ENCODE results near the gene TCEA3. TPM values are rescaled to one million over a fixed set of nuclear protein-coding genes. Genes with fewer than 3 reads are reported as not detected.
A peak's percentile ranks its signal among the peaks of the same experiment; 100 is the strongest.

Gene TCEA3
- total RNA-seq, 2 experiments from 2014 or later, result 11.4 to 12.1 TPM

- CTCF ChIA-PET, result no interaction called here
- H3K4me1 Mint-ChIP-seq (ENCODE audit: low read depth), result peaks cover 27% of the 10 kb centered on the region
- no peaks in the 10 kb centered on the region for H3K9me3 Mint-ChIP-seq (ENCODE audit: insufficient read depth)
- ATAC-seq (no peak), DNase-seq (no peak)
- peaks cover 28% of the 10 kb centered on the region for H3K27me3 Mint-ChIP-seq (ENCODE audit: low read depth)
- no peaks in the 10 kb centered on the region for H3K36me3 Mint-ChIP-seq (ENCODE audit: low read depth)
- H3K27ac Mint-ChIP-seq, result no peak overlapping the region
- POLR2A ChIA-PET, result no interaction called here
- H3K4me3 Mint-ChIP-seq, result no peak overlapping the region
These were observed 2.3 kb upstream of the TCEA3 start for GRCh38 chr1:23426828-23427227.

- no peak overlapping the region for H3K27ac Mint-ChIP-seq
These were observed 596 bp upstream of the TCEA3 start for GRCh38 chr1:23425193-23425494.

GRCh38 chr1:23423415-23424292, 894 bp downstream of the TCEA3 start:
- ChIA-PET CTCF (interaction anchor here (2.3 to 3.2 kb wide), 2 partner anchors 19 to 116 kb away, joined by 7 to 21 read pairs; no protein-coding TSS in a partner anchor), POLR2A (interaction anchor here (0.6 kb wide), 1 partner anchor 15 kb away, joined by 5 read pairs; no protein-coding TSS in a partner anchor)
- Mint-ChIP-seq H3K27ac (peak overlapping the region; percentile 74), H3K4me1 (ENCODE audit: low read depth) (peaks cover 39% of the 10 kb centered on the region), H3K27me3 (ENCODE audit: low read depth) (peaks cover 28% of the 10 kb centered on the region), H3K9me3 (ENCODE audit: insufficient read depth) (no peaks in the 10 kb centered on the region), H3K36me3 (ENCODE audit: low read depth) (no peaks in the 10 kb centered on the region), H3K4me3 (peak overlapping the region; percentile 78)
- DNase-seq (no peak), ATAC-seq (no peak)

More at GRCh38 chr1:23425193-23425494, 596 bp upstream of the TCEA3 start:
- Mint-ChIP-seq H3K4me3 (peak overlapping the region; percentile 78), H3K36me3 (ENCODE audit: low read depth) (no peaks in the 10 kb centered on the region), H3K9me3 (ENCODE audit: insufficient read depth) (no peaks in the 10 kb centered on the region), H3K27me3 (ENCODE audit: low read depth) (peaks cover 28% of the 10 kb centered on the region), H3K4me1 (ENCODE audit: low read depth) (peaks cover 33% of the 10 kb centered on the region)
- ChIA-PET CTCF (no interaction called here), POLR2A (no interaction called here)
- ATAC-seq (no peak), DNase-seq (no peak)

DNA sequence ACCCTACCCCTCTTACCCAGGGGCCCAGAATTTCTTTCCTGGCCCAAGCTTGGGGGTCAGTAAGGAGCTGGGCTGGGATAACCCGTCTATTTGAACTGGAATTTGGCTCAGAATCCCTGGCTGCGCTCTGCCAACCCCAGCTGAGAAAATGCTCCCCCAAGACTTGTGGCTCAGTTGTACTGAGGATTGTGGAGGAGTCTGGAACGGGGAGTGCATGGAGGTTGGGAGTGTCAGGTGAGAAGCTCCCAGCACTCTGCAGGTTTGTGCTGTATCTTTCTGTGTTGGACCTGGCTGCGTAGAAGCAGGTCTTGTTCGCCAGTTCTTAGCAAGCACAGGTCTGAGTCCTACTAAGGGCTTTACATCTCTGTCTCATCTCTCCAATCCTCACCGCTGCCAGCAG, 1.6 kb downstream of the TCEA3 start:
- ChIA-PET POLR2A (interaction anchor here (1.7 kb wide), 1 partner anchor 79 kb away, joined by 12 read pairs; the partner anchor contains the start of gene HNRNPR), CTCF (interaction anchor here (0.6 to 3.2 kb wide), 7 partner anchors 19 to 225 kb away, joined by 3 to 21 read pairs (median 6); partner anchors contain the start of gene E2F2)
- DNase-seq (no peak), ATAC-seq (no peak)
- Mint-ChIP-seq H3K27ac (peak overlapping the region; percentile 74), H3K36me3 (ENCODE audit: low read depth) (no peaks in the 10 kb centered on the region), H3K4me3 (peak overlapping the region; percentile 78), H3K27me3 (ENCODE audit: low read depth) (peaks cover 27% of the 10 kb centered on the region), H3K9me3 (ENCODE audit: insufficient read depth) (no peaks in the 10 kb centered on the region), H3K4me1 (ENCODE audit: low read depth) (peaks cover 39% of the 10 kb centered on the region)

DNA sequence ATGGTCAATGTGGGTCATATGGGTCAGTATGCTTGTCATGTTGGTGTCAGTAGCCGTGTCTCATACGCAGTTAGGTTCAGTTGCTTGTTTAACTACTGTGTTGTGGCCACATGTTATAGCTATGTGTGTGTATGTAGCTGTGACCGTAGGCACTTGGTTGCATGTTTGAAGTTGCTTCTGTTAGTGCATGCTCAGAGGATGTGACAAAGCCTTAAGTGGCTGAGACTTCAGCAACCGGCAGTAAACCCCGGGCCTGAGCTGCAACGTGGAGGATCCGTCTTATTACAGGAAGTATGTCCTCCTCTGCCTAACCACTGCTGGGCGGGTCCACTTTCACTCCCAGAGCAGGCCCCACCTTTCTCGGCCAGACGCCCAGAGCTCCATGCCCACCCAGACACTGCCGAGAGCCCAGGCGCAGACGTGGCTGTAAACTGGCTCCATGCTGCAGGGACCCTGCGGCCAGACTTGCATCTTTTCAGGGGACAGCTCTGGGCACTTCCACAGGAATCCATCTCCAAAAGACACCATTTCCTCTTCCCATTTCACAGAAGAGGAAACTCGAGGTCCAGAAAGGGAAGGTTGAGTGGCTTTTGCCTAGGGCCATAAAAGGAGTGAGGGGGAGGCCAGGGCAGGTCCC, 2.2 kb downstream of the TCEA3 start:
- Mint-ChIP-seq H3K27ac (peak overlapping the region; percentile 74), H3K27me3 (ENCODE audit: low read depth) (peaks cover 25% of the 10 kb centered on the region), H3K9me3 (ENCODE audit: insufficient read depth) (no peaks in the 10 kb centered on the region), H3K4me1 (ENCODE audit: low read depth) (peaks cover 39% of the 10 kb centered on the region), H3K4me3 (peak overlapping the region; percentile 78), H3K36me3 (ENCODE audit: low read depth) (no peaks in the 10 kb centered on the region)
- POLR2A ChIA-PET, result interaction anchor here (1.4 to 1.7 kb wide), 2 partner anchors 78 to 269 kb away, joined by 3 to 12 read pairs; partner anchors contain the start of genes HNRNPR and RPL11
- CTCF ChIA-PET, result interaction anchor here (0.6 to 3.2 kb wide), 8 partner anchors 18 to 225 kb away, joined by 3 to 21 read pairs (median 5); partner anchors contain the start of gene E2F2
- DNase-seq (peak; percentile 83), ATAC-seq (peak; percentile 84)

DNA sequence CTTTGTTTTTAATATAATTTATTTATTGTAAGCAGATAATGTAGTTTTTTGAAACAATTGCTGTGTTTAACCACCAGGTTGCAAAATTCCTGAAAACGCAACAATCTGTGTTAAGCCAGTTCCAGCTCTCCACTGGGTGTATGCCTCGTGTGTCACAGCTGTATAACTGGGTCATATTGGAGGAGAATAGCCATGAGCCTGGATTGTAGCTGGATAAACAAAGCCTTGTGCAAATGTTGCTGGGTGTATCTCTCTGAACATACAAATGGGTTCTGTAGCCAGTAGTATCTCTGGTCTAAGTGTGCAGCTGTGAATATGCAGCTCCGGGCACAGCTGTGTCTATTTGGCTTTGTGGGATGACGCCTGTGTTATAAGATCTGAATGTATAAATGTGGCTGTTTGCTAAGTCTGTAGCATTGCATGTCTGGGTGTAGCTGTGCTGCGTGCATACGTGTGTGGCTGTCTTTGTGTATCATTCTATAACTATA, 2.8 kb downstream of the TCEA3 start:
- Mint-ChIP-seq H3K9me3 (ENCODE audit: insufficient read depth) (no peaks in the 10 kb centered on the region), H3K4me3 (no peak overlapping the region), H3K36me3 (ENCODE audit: low read depth) (no peaks in the 10 kb centered on the region), H3K27me3 (ENCODE audit: low read depth) (peaks cover 25% of the 10 kb centered on the region), H3K4me1 (ENCODE audit: low read depth) (peaks cover 39% of the 10 kb centered on the region), H3K27ac (peak overlapping the region; percentile 74)
- DNase-seq (no peak), ATAC-seq (no peak)
- CTCF ChIA-PET, result interaction anchor here (0.8 to 3.2 kb wide), 6 partner anchors 18 to 226 kb away, joined by 3 to 21 read pairs (median 6); partner anchors contain the start of gene E2F2
- POLR2A ChIA-PET, result interaction anchor here (1.4 to 1.7 kb wide), 2 partner anchors 78 to 270 kb away, joined by 3 to 12 read pairs; partner anchors contain the start of genes HNRNPR and RPL11

DNA sequence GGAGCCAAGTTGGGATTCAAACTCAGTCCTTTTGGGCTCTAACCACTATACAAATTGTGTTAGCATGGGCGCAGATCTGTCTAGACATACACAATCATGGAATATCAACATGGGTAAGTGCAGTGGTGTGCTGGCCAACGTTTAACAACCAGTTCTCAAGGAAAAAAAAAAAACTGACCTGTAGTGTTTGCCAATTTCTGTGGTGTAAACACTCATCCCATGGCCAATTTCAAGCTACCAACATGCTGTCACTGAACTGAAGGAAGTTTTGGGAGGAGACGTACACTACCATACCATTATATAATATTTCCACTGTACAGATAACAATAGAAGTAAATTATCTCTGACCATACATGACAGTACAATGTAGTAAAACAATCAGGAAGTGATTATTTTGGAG, 3.2 kb downstream of the TCEA3 start:
- CTCF ChIA-PET, result interaction anchor here (0.8 to 3.2 kb wide), 5 partner anchors 17 to 216 kb away, joined by 4 to 21 read pairs (median 6); partner anchors contain the start of gene E2F2
- H3K4me3 Mint-ChIP-seq, result no peak overlapping the region
- no peak for DNase-seq
- peak overlapping the region; percentile 14 for H3K27ac Mint-ChIP-seq
- no peaks in the 10 kb centered on the region for H3K9me3 Mint-ChIP-seq (ENCODE audit: insufficient read depth)
- POLR2A ChIA-PET, result interaction anchor here (1.4 to 1.7 kb wide), 2 partner anchors 77 to 270 kb away, joined by 3 to 12 read pairs; partner anchors contain the start of genes HNRNPR and RPL11
- no peak for ATAC-seq
- peaks cover 39% of the 10 kb centered on the region for H3K4me1 Mint-ChIP-seq (ENCODE audit: low read depth)
- no peaks in the 10 kb centered on the region for H3K36me3 Mint-ChIP-seq (ENCODE audit: low read depth)
- peaks cover 20% of the 10 kb centered on the region for H3K27me3 Mint-ChIP-seq (ENCODE audit: low read depth)

DNA sequence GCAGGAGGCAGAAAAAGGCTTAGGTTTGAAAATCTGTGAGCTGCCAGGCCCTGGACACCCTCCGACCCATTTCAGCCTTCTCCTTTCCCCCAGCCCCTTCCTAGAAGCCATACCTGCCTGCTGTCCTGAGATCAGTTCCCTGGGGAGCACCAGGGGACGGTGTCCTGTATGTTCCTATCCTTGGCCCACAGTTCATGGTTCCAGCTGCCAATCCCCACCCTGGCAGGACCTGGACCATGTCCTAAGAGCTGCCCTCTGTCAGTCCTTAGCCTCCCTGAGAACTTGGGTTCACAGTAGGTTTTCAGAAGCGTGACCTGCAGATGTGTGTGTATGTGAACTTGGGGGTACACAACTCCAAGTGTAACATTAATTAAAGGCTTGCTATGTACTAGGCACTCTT, 3.8 kb downstream of the TCEA3 start:
- ChIA-PET POLR2A (no interaction called here), CTCF (no interaction called here)
- Mint-ChIP-seq H3K4me1 (ENCODE audit: low read depth) (peaks cover 39% of the 10 kb centered on the region), H3K36me3 (ENCODE audit: low read depth) (no peaks in the 10 kb centered on the region), H3K27ac (no peak overlapping the region), H3K4me3 (no peak overlapping the region), H3K9me3 (ENCODE audit: insufficient read depth) (no peaks in the 10 kb centered on the region), H3K27me3 (ENCODE audit: low read depth) (peaks cover 14% of the 10 kb centered on the region)
- DNase-seq (no peak), ATAC-seq (no peak)

DNA sequence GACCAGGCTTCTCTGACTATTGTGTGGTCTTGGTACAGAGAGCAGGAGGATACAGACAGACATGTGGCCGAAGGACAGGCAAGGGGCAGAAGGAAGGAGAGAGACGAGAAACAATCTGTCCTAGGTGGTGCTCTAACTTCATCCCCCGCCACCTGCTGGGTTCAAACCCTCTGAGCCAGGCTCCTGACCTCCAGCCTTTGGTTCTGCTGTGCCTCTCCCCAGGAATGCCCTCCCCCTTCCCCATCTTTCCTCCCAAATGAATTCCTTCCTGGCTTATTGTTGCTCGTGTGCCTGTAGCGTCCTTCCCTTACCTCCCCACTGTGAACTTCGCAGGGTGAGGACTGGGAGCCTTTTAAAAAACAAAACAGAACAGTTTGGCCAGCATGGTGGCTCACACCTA, 5.4 kb downstream of the TCEA3 start:
- H3K4me3 Mint-ChIP-seq, result no peak overlapping the region
- DNase-seq, result no peak
- ChIA-PET CTCF (interaction anchor here (0.6 kb wide), 1 partner anchor 78 kb away, joined by 3 read pairs; no protein-coding TSS in a partner anchor), POLR2A (no interaction called here)
- no peaks in the 10 kb centered on the region for H3K9me3 Mint-ChIP-seq (ENCODE audit: insufficient read depth)
- H3K27ac Mint-ChIP-seq, result no peak overlapping the region
- H3K36me3 Mint-ChIP-seq (ENCODE audit: low read depth), result no peaks in the 10 kb centered on the region
- H3K4me1 Mint-ChIP-seq (ENCODE audit: low read depth), result peaks cover 33% of the 10 kb centered on the region
- peaks cover 9% of the 10 kb centered on the region for H3K27me3 Mint-ChIP-seq (ENCODE audit: low read depth)
- ATAC-seq, result no peak

DNA sequence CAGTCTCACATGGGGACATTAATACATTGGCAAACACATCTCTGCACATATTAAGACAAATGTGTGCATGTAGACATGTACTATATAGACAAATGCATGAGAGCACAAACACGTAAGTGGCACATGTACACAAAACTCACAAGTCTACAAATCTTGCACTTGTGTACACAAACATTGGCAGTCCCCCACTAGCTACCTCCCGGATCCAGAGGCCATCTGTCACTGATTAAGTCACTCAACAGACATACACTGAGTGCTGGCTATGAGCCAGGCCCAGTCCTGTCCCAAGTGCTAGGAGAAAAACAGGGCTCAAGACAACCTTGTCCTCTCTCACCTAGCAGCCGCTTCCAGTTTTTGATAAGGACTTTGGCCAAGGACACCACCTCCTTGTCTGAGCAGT, 7.0 kb downstream of the TCEA3 start:
- H3K27ac Mint-ChIP-seq, result no peak overlapping the region
- H3K4me3 Mint-ChIP-seq, result no peak overlapping the region
- peaks cover 19% of the 10 kb centered on the region for H3K4me1 Mint-ChIP-seq (ENCODE audit: low read depth)
- H3K27me3 Mint-ChIP-seq (ENCODE audit: low read depth), result no peaks in the 10 kb centered on the region
- no peak for ATAC-seq
- ChIA-PET POLR2A (no interaction called here), CTCF (no interaction called here)
- no peak for DNase-seq
- no peaks in the 10 kb centered on the region for H3K9me3 Mint-ChIP-seq (ENCODE audit: insufficient read depth)
- no peaks in the 10 kb centered on the region for H3K36me3 Mint-ChIP-seq (ENCODE audit: low read depth)

DNA sequence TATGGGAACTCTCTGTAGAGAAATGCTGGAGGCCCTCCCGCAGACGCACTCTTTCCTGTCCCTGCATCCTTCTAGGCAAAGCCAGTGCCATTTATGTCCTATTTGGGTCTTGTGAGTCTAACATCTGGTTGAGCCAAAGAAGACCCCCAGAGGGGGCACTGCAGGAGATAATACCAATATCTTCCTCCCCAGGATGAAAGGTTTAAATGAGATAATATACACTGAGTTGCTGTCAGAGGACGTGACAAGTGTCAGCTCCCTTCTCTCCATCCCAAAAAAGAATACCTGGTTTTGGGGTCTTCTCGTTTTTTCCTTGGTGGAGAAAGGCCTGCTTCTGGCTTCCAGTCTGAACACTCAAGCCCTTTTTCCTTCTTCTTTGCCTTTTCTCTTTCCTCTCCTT, 7.6 kb downstream of the TCEA3 start:
- no peaks in the 10 kb centered on the region for H3K27me3 Mint-ChIP-seq (ENCODE audit: low read depth)
- DNase-seq (no peak), ATAC-seq (no peak)
- H3K4me3 Mint-ChIP-seq, result no peak overlapping the region
- H3K4me1 Mint-ChIP-seq (ENCODE audit: low read depth), result peaks cover 13% of the 10 kb centered on the region
- no peak overlapping the region for H3K27ac Mint-ChIP-seq
- CTCF ChIA-PET, result no interaction called here
- POLR2A ChIA-PET, result no interaction called here
- no peaks in the 10 kb centered on the region for H3K36me3 Mint-ChIP-seq (ENCODE audit: low read depth)
- no peaks in the 10 kb centered on the region for H3K9me3 Mint-ChIP-seq (ENCODE audit: insufficient read depth)

Data from activated CD8-positive, alpha-beta T cell treated with anti-CD3 and anti-CD28 coated beads, Interleukin-2, amount 10 ng/mL, durations not matched to agents 7 days and 5 days (primary cell).